GM23338 (cell line): ENCODE data around the gene HYAL1.

Source experiments
- CTCF ChIP-seq, 2 experiments: fragments of 200-600 bp in 1 of 2; sonication (generic) in 1 of 2; conservative IDR thresholded peaks; 2 replicates each; pipeline versions ENCODE4 v1.5.1 to v1.6.1; 2016 to 2017; ENCODE audit warnings: antibody characterized with exemption in 2 of 2, low read depth in 2 of 2, mild to moderate bottlenecking in 2 of 2, moderate library complexity in 1 of 2
- EZH2 ChIP-seq: fragments of 200-600 bp; sonication (generic); IDR thresholded peaks from one replicate; pipeline ENCODE4 v1.8.0; 2017; ENCODE audit warnings: antibody characterized with exemption, mild to moderate bottlenecking, low read depth; ENCODE audit not compliant: unreplicated experiment

DNA sequence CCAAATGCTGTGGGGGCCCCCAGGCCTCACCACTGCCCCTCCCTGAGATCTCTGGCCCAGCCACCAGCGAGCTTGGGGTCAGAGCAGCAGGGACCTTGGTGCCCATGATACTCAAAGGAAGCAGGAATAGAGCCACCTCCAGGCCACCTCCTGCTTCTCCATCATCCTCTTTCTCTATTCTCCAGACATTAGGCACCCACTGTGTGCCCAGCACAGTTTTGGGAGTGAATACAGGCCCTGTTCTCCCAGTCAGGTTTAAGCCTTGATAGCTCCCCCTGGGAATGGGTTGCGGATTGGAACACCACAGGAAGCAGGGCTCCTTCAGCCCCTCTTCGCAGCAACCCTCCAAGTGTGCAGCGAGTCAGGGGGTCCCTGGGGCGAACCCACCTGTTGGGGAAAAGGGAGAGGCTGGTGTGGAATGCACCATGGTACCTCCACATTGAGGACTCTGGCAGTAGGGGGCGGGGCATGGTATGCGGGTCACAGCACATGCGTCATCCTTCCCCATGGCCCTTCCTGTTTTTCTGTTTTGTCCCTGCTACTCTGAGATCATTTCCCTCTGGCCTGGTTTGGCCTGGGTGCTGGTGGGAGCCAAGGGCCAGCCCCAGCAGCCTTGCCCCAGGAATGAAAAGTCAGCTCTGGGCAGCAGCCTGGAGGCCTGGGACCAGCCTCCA lies 48.7 kb downstream of the HYAL1 start:
- TF ChIP-seq CTCF (conservative IDR thresholded peaks at IDR 0.05; ENCODE audit: low read depth in 2 of 2), result no peak
- TF ChIP-seq EZH2, result no peak
